ENCODE measurements around the gene ARHGAP27.
A peak's percentile ranks its signal among the peaks of the same experiment; 100 is the strongest.

Gene ARHGAP27

GRCh38 chr17:45385331-45385997, 47.2 kb downstream of the ARHGAP27 start:
- DNase-seq (ENCODE audit: low read depth) = peak; percentile 94

GRCh38 chr17:45384789-45385262, 47.8 kb downstream of the ARHGAP27 start:
- DNase-seq (ENCODE audit: low read depth) = no peak

- no peak for DNase-seq (ENCODE audit: low read depth)
These were observed 48.5 kb downstream of the ARHGAP27 start for GRCh38 chr17:45384047-45384788.

GRCh38 chr17:45383003-45383402, 49.7 kb downstream of the ARHGAP27 start:
- no peak for DNase-seq (ENCODE audit: low read depth)

GRCh38 chr17:45382226-45382625, 50.4 kb downstream of the ARHGAP27 start:
- DNase-seq (ENCODE audit: low read depth) = no peak

GRCh38 chr17:45380991-45381390, 51.7 kb downstream of the ARHGAP27 start:
- no peak for DNase-seq (ENCODE audit: low read depth)

- no peak for DNase-seq (ENCODE audit: low read depth)
These were observed 52.5 kb downstream of the ARHGAP27 start for GRCh38 chr17:45380046-45380765.

GRCh38 chr17:45377401-45377800, 55.3 kb downstream of the ARHGAP27 start:
- DNase-seq (ENCODE audit: low read depth) = no peak

GRCh38 chr17:45376171-45377005, 56.3 kb downstream of the ARHGAP27 start:
- DNase-seq (ENCODE audit: low read depth) = no peak

- no peak for DNase-seq (ENCODE audit: low read depth)
These were observed 58.2 kb downstream of the ARHGAP27 start for GRCh38 chr17:45374501-45374900.

GRCh38 chr17:45372325-45372869, 60.3 kb downstream of the ARHGAP27 start:
- DNase-seq (ENCODE audit: low read depth) = no peak

GRCh38 chr17:45371414-45372324, 61.0 kb downstream of the ARHGAP27 start:
- DNase-seq (ENCODE audit: low read depth) = no peak

- no peak for DNase-seq (ENCODE audit: low read depth)
These were observed 61.7 kb downstream of the ARHGAP27 start for GRCh38 chr17:45370949-45371413.

GRCh38 chr17:45369421-45369820, 63.2 kb downstream of the ARHGAP27 start:
- DNase-seq (ENCODE audit: low read depth) = no peak

- no peak for DNase-seq (ENCODE audit: low read depth)
These were observed 64.0 kb downstream of the ARHGAP27 start for GRCh38 chr17:45368651-45369050.

GRCh38 chr17:45367216-45367615, 65.5 kb downstream of the ARHGAP27 start:
- no peak for DNase-seq (ENCODE audit: low read depth)

GRCh38 chr17:45366691-45367090, 66.0 kb downstream of the ARHGAP27 start:
- no peak for DNase-seq (ENCODE audit: low read depth)

- no peak for DNase-seq (ENCODE audit: low read depth)
These were observed 66.6 kb downstream of the ARHGAP27 start for GRCh38 chr17:45366049-45366448.

GRCh38 chr17:45364531-45365390, 67.9 kb downstream of the ARHGAP27 start:
- no peak for DNase-seq (ENCODE audit: low read depth)

Data from activated T-cell treated with anti-CD3 and anti-CD28 coated beads for 1 hour (primary cell).